HEK293 (cell line): ENCODE data around the gene NLGN1.

ENCODE experiments used
- CTCF ChIA-PET: fragments of 350-600 bp; formaldehyde crosslinking; extraction: SDS; loops from one replicate; lab custom pipeline; 2021; ENCODE audit warnings: antibody characterized with exemption; lab: Yijun Ruan, JAX
- POLR2A ChIA-PET: fragments of 300-600 bp; formaldehyde crosslinking; extraction: SDS; loops from one replicate; lab custom pipeline; 2020; ENCODE audit warnings: antibody characterized with exemption, inconsistent platforms; lab: Yijun Ruan, JAX
- H3K27ac ChIP-seq: fragments of 200-500 bp; sonication (Bioruptor generic); 2 replicates; pipeline ENCODE4 v1.5.1; 2014; ENCODE audit warnings: low read depth, low read length, control low read depth, inconsistent platforms; ENCODE audit errors: extremely low read depth
- H3K36me3 ChIP-seq, 2 experiments: fragments of 200-500 bp in 1 of 2; sonication (Bioruptor generic) in 1 of 2; 1 replicate in 1 of 2; 2 replicates in 1 of 2; pipeline ENCODE4 v1.5.1; 2014 to 2017; ENCODE audit warnings: inconsistent platforms in 2 of 2, low read length in 2 of 2; ENCODE audit not compliant: control insufficient read depth in 2 of 2, insufficient read depth in 1 of 2
- H3K4me1 ChIP-seq: fragments of 200-500 bp; sonication (Bioruptor generic); 2 replicates; pipeline ENCODE4 v1.5.1; 2014; ENCODE audit warnings: mild to moderate bottlenecking, low read length, inconsistent platforms; ENCODE audit not compliant: control insufficient read depth, insufficient read depth
- H3K4me3 ChIP-seq: 2 replicates; pipeline ENCODE4 v1.5.1; 2011; ENCODE audit warnings: low read depth, mild to moderate bottlenecking, control low read depth, low read length, moderate library complexity
- H3K9me3 ChIP-seq: fragments of 200-500 bp; sonication (Bioruptor generic); 2 replicates; pipeline ENCODE4 v1.5.1; 2014; ENCODE audit warnings: low read depth, low read length, inconsistent platforms; ENCODE audit not compliant: control insufficient read depth, insufficient read depth
- BCL11B ChIP-seq: fragments of 450-650 bp; formaldehyde crosslinking; IDR thresholded peaks from 2 replicates; pipeline ENCODE4 v1.5.1; 2016; ENCODE audit warnings: low read depth, missing biosample characterization, missing genetic modification characterization
- PATZ1 ChIP-seq: fragments of 450-650 bp; formaldehyde crosslinking; IDR thresholded peaks from 2 replicates; pipeline ENCODE4 v1.5.1; 2016; ENCODE audit warnings: missing biosample characterization, missing genetic modification characterization
- PRDM10 ChIP-seq: fragments of 450-650 bp; formaldehyde crosslinking; IDR thresholded peaks from 2 replicates; pipeline ENCODE4 v1.5.1; 2016; ENCODE audit warnings: missing biosample characterization, missing genetic modification characterization
- REPIN1 ChIP-seq: fragments of 450-650 bp; formaldehyde crosslinking; IDR thresholded peaks from 2 replicates; pipeline ENCODE4 v1.5.1; 2017; ENCODE audit warnings: missing biosample characterization, missing genetic modification characterization, low read depth
- SP3 ChIP-seq: fragments of 450-650 bp; formaldehyde crosslinking; IDR thresholded peaks from 2 replicates; pipeline ENCODE4 v1.5.1; 2016; ENCODE audit warnings: missing biosample characterization, missing genetic modification characterization
- WT1 ChIP-seq: fragments of 450-650 bp; formaldehyde crosslinking; IDR thresholded peaks from 2 replicates; pipeline ENCODE4 v1.5.1; 2016; ENCODE audit warnings: missing biosample characterization, missing genetic modification characterization
- ZNF138 ChIP-seq: fragments of 450-650 bp; formaldehyde crosslinking; IDR thresholded peaks from 2 replicates; pipeline ENCODE4 v1.5.1; 2016; ENCODE audit warnings: missing biosample characterization, missing genetic modification characterization, borderline replicate concordance
- ZNF140 ChIP-seq: fragments of 450-650 bp; formaldehyde crosslinking; IDR thresholded peaks from 2 replicates; pipeline ENCODE4 v1.5.1; 2016; ENCODE audit warnings: missing biosample characterization, missing genetic modification characterization
- ZNF16 ChIP-seq: fragments of 450-650 bp; formaldehyde crosslinking; IDR thresholded peaks from 2 replicates; pipeline ENCODE4 v1.5.1; 2016; ENCODE audit warnings: low read depth, missing biosample characterization, missing genetic modification characterization
- ZNF239 ChIP-seq: fragments of 450-650 bp; formaldehyde crosslinking; IDR thresholded peaks from 2 replicates; pipeline ENCODE4 v1.5.1; 2016; ENCODE audit warnings: missing biosample characterization, missing genetic modification characterization
- ZNF248 ChIP-seq: fragments of 450-650 bp; formaldehyde crosslinking; IDR thresholded peaks from 2 replicates; pipeline ENCODE4 v1.5.1; 2017; ENCODE audit warnings: missing biosample characterization, missing genetic modification characterization
- ZNF274 ChIP-seq, 2 experiments: fragments of 200-500 bp in 1 of 2; fragments of 450-650 bp in 1 of 2; sonication (Bioruptor generic) in 1 of 2; formaldehyde crosslinking in 1 of 2; IDR thresholded peaks; 2 replicates each; pipeline versions ENCODE4 v1.5.1 to v1.6.1; 2014 to 2016; ENCODE audit warnings: borderline replicate concordance in 1 of 2, inconsistent platforms in 1 of 2, low read length in 1 of 2, missing biosample characterization in 1 of 2, missing genetic modification characterization in 1 of 2
- ZNF350 ChIP-seq: fragments of 450-650 bp; formaldehyde crosslinking; IDR thresholded peaks from 2 replicates; pipeline ENCODE4 v1.5.0; 2017; ENCODE audit warnings: missing biosample characterization, mild to moderate bottlenecking, missing genetic modification characterization
- ZNF394 ChIP-seq: fragments of 450-650 bp; formaldehyde crosslinking; IDR thresholded peaks from 2 replicates; pipeline ENCODE4 v1.5.1; 2016; ENCODE audit warnings: missing biosample characterization, missing genetic modification characterization, mild to moderate bottlenecking, moderate library complexity, borderline replicate concordance
- ZNF398 ChIP-seq: fragments of 450-650 bp; formaldehyde crosslinking; IDR thresholded peaks from 2 replicates; pipeline ENCODE4 v1.5.1; 2017; ENCODE audit warnings: missing biosample characterization, missing genetic modification characterization
- ZNF416 ChIP-seq: fragments of 450-650 bp; formaldehyde crosslinking; IDR thresholded peaks from 2 replicates; pipeline ENCODE4 v1.5.1; 2016; ENCODE audit warnings: missing biosample characterization, missing genetic modification characterization
- ZNF510 ChIP-seq: fragments of 450-650 bp; formaldehyde crosslinking; IDR thresholded peaks from 2 replicates; pipeline ENCODE4 v1.5.1; 2018; ENCODE audit warnings: mild to moderate bottlenecking, missing genetic modification characterization, missing biosample characterization; ENCODE audit not compliant: insufficient replicate concordance
- ZNF514 ChIP-seq: fragments of 450-650 bp; formaldehyde crosslinking; IDR thresholded peaks from 2 replicates; pipeline ENCODE4 v1.5.1; 2016; ENCODE audit warnings: missing biosample characterization, missing genetic modification characterization
- ZNF624 ChIP-seq: fragments of 450-650 bp; formaldehyde crosslinking; IDR thresholded peaks from 2 replicates; pipeline ENCODE4 v1.5.1; 2017; ENCODE audit warnings: missing biosample characterization, missing genetic modification characterization
- ZNF707 ChIP-seq: fragments of 450-650 bp; formaldehyde crosslinking; IDR thresholded peaks from 2 replicates; pipeline ENCODE4 v1.5.1; 2016; ENCODE audit warnings: missing biosample characterization, missing genetic modification characterization
- ZNF768 ChIP-seq: fragments of 450-650 bp; formaldehyde crosslinking; IDR thresholded peaks from 2 replicates; pipeline ENCODE4 v1.5.1; 2018; ENCODE audit warnings: missing biosample characterization, mild to moderate bottlenecking, missing genetic modification characterization
- ZNF776 ChIP-seq: fragments of 450-650 bp; formaldehyde crosslinking; IDR thresholded peaks from 2 replicates; pipeline ENCODE4 v1.5.0; 2017; ENCODE audit warnings: missing biosample characterization, missing genetic modification characterization, borderline replicate concordance
- ZNF843 ChIP-seq: fragments of 450-650 bp; formaldehyde crosslinking; IDR thresholded peaks from 2 replicates; pipeline ENCODE4 v1.5.1; 2016; ENCODE audit warnings: missing biosample characterization, missing genetic modification characterization

Gene NLGN1

GRCh38 chr3:174232658-174233429, 835.3 kb downstream of the NLGN1 start (continued):
- no peak for TF ChIP-seq PRDM10 (tag by site-specific recombination)
- no peak for TF ChIP-seq PATZ1 (tag by site-specific recombination)
- no peak for TF ChIP-seq ZNF398 (tag by site-specific recombination)
- TF ChIP-seq ZNF394 (tag by site-specific recombination): no peak
- no peak for TF ChIP-seq ZNF416 (tag by site-specific recombination)
- TF ChIP-seq BCL11B (tag by site-specific recombination): no peak
- TF ChIP-seq ZNF239: no peak
- no peak for TF ChIP-seq ZNF510
- TF ChIP-seq, all 188 proteins: peak for 0

- no peak for TF ChIP-seq ZNF768 (tag by site-specific recombination)
- TF ChIP-seq ZNF843 (tag by site-specific recombination): no peak
- no peak for TF ChIP-seq ZNF350 (tag by site-specific recombination)
- no peak for TF ChIP-seq ZNF776 (tag by site-specific recombination)
- TF ChIP-seq REPIN1 (tag by site-specific recombination): no peak
- TF ChIP-seq ZNF514: no peak
- no peak for TF ChIP-seq ZNF16 (tag by site-specific recombination)
- no peak for TF ChIP-seq SP3 (tag by site-specific recombination)
- TF ChIP-seq ZNF274 (IDR thresholded peaks at IDR 0.05; ENCODE audit: low read length): no peak
- no peak for TF ChIP-seq ZNF274 (tag by site-specific recombination; IDR thresholded peaks at IDR 0.05; ENCODE audit: borderline replicate concordance)
- no peak for TF ChIP-seq ZNF707
- TF ChIP-seq ZNF138: no peak
- TF ChIP-seq WT1 (tag by site-specific recombination): no peak
- TF ChIP-seq ZNF624: no peak
- TF ChIP-seq ZNF140 (tag by site-specific recombination): no peak
- TF ChIP-seq ZNF248 (tag by site-specific recombination): no peak
- ChIA-PET POLR2A (no interaction called here), CTCF (no interaction called here)
- no peak overlapping the region for H3K27ac ChIP-seq
- H3K9me3 ChIP-seq: no peaks in the 10 kb centered on the region
- no peaks in the 10 kb centered on the region for H3K4me1 ChIP-seq
- H3K4me3 ChIP-seq: no peak overlapping the region
- no peaks in the 10 kb centered on the region for H3K36me3 ChIP-seq
These were observed 836.0 kb downstream of the NLGN1 start for GRCh38 chr3:174233511-174233910.
